ELF-1 (cell line): ENCODE results near the gene RIMBP2.
A peak's percentile ranks its signal among the peaks of the same experiment; 100 is the strongest.

Experiments
- DNase-seq: peaks from one replicate; pipeline ENCODE4 v3.0.0-alpha.2; 2016; ENCODE audit warnings: low read depth, low spot score

RIMBP2 gene

GRCh38 chr12:130508318-130508717 lies 207.8 kb downstream of the RIMBP2 start:
- no peak for DNase-seq

GRCh38 chr12:130506844-130507243 lies 209.3 kb downstream of the RIMBP2 start:
- DNase-seq = no peak

- DNase-seq = no peak
Observed at GRCh38 chr12:130504840-130505175, 211.3 kb downstream of the RIMBP2 start.

GRCh38 chr12:130504110-130504839 lies 211.8 kb downstream of the RIMBP2 start:
- peak; percentile 36 for DNase-seq

GRCh38 chr12:130501821-130502220 lies 214.3 kb downstream of the RIMBP2 start:
- no peak for DNase-seq

GRCh38 chr12:130500835-130501330 lies 215.2 kb downstream of the RIMBP2 start:
- DNase-seq = no peak

- no peak for DNase-seq
Observed at GRCh38 chr12:130499474-130499873, 216.6 kb downstream of the RIMBP2 start.

GRCh38 chr12:130498589-130499385 lies 217.3 kb downstream of the RIMBP2 start:
- DNase-seq = no peak

- no peak for DNase-seq
Observed at GRCh38 chr12:130497991-130498390, 218.1 kb downstream of the RIMBP2 start.

GRCh38 chr12:130497321-130497720 lies 218.8 kb downstream of the RIMBP2 start:
- DNase-seq = no peak

GRCh38 chr12:130496516-130497120 lies 219.5 kb downstream of the RIMBP2 start:
- no peak for DNase-seq

GRCh38 chr12:130495156-130495555 lies 220.9 kb downstream of the RIMBP2 start:
- DNase-seq = no peak

- DNase-seq = no peak
Observed at GRCh38 chr12:130494736-130495135, 221.4 kb downstream of the RIMBP2 start.

- no peak for DNase-seq
Observed at GRCh38 chr12:130493951-130494350, 222.1 kb downstream of the RIMBP2 start.

- no peak for DNase-seq
Observed at GRCh38 chr12:130491421-130492357, 224.4 kb downstream of the RIMBP2 start.

GRCh38 chr12:130490674-130491073 lies 225.4 kb downstream of the RIMBP2 start:
- DNase-seq = no peak

GRCh38 chr12:130489293-130489692 lies 226.8 kb downstream of the RIMBP2 start:
- no peak for DNase-seq

- no peak for DNase-seq
Observed at GRCh38 chr12:130488358-130488710, 227.8 kb downstream of the RIMBP2 start.

- DNase-seq = no peak
Observed at GRCh38 chr12:130487636-130488357, 228.3 kb downstream of the RIMBP2 start.

GRCh38 chr12:130486891-130487416 lies 229.1 kb downstream of the RIMBP2 start:
- no peak for DNase-seq

GRCh38 chr12:130486146-130486435 lies 230.0 kb downstream of the RIMBP2 start:
- DNase-seq = no peak
